ENCODE data around the gene OTULINL. TPM values are rescaled to one million over a fixed set of nuclear protein-coding genes. Genes with fewer than 3 reads are reported as not detected.

Gene OTULINL
- polyA plus RNA-seq, 3 donors: 56.8 to 107 (median 92.9) TPM

DNA sequence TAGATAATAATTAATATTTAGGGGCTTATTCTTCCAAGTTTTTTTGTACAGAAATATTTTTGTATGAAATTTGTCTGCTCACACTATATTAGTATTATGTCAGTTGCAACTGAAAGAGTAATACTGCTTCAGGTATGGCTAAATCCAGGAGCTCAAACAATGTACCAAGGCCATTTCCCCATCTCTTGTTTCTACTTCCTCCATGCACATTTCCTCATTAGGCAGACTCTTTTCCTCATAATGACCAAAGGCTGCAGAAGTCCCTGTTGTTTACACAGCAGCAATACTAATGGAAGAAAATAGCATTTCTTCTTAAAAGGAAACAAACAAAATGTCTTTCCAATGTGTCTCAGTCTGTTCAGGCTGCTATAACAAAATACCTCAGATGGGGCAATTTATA lies 9.2 kb upstream of the OTULINL start:
- Mint-ChIP-seq H3K4me3 (peak overlapping the region in 1 of 2 donors; percentile 67), H3K27me3 (ENCODE audit: low read depth in 3 of 3) (peaks cover 0 to 1% (median 0%) of the 10 kb centered on the region in 3 donors), H3K27ac (peak overlapping the region; percentile 89 to 96 (median 95)), H3K9me3 (peaks cover under 1 to 10% (median 6%) of the 10 kb centered on the region in 7 donors), H3K4me1 (peaks cover 58% of the 10 kb centered on the region), H3K36me3 (peaks cover 12 to 25% of the 10 kb centered on the region in 2 donors)
- Histone ChIP-seq H3K27ac (ENCODE audit: low read depth in 1 of 2, low read length in 2 of 2) (peak overlapping the region in 1 of 2 donors; percentile 70), H3K9me3 (replicated peaks in 1 of 2; ENCODE audit: control insufficient read depth in 1 of 2, insufficient read depth in 1 of 2, low read length in 2 of 2) (peaks cover 0 to 4% of the 10 kb centered on the region in 2 donors), H3K4me2 (replicated peaks; ENCODE audit: extremely low read depth, low read length, poor library complexity, severe bottlenecking) (peak overlapping the region; percentile 49), H3K27me3 (ENCODE audit: control insufficient read depth in 2 of 2, insufficient read depth in 2 of 2, low read length in 2 of 2) (no peaks in the 10 kb centered on the region), H4K20me1 (ENCODE audit: insufficient read depth, low read length) (no peaks in the 10 kb centered on the region), H3K79me2 (ENCODE audit: insufficient read depth, low read length) (peaks cover 46% of the 10 kb centered on the region), H2AFZ (ENCODE audit: insufficient read depth, low read depth, low read length, poor library complexity, severe bottlenecking) (no peak overlapping the region), H3K9ac (ENCODE audit: insufficient read depth, low read length, poor library complexity, severe bottlenecking) (no peak overlapping the region), H3K4me3 (replicated peaks in 1 of 3; ENCODE audit: low read depth in 2 of 3, low read length in 3 of 3) (peak overlapping the region in 1 of 3 experiments; percentile 48), H3K36me3 (replicated peaks in 1 of 2; ENCODE audit: control insufficient read depth in 1 of 2, insufficient read depth in 2 of 2, low read length in 2 of 2) (peaks cover 0 to 6% of the 10 kb centered on the region in 2 donors), H3K4me1 (ENCODE audit: control insufficient read depth in 1 of 2, insufficient read depth in 2 of 2, low read length in 2 of 2) (peaks cover 64 to 72% of the 10 kb centered on the region in 2 donors)
- no peak for TF ChIP-seq CTCF (IDR thresholded peaks at IDR 0.05)
- intact Hi-C loops (cut with micrococcal nuclease): no loop called here
- DNase-seq: peak in 2 of 3 donors; percentile 64 to 71

DNA sequence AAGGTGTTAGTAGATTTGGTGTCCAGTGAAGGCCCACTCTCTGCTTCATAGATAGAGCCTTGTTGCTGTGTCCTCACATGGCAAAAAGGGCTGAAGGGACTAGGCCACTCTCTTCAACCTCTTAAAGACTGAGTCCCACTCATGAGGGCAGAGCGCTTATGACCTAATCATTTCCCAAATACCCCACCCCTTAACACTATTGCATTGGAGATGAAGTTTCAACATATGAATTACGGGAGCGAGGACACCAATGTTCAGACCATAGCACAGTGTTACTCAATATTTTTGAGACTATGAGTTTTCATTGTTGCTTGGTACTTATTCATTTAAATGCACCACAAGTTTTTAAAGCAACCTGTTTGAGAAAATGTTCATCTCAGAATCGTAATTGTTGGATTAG lies 8.8 kb upstream of the OTULINL start:
- DNase-seq: peak in 2 of 3 donors; percentile 57 to 71
- Histone ChIP-seq H3K4me2 (replicated peaks; ENCODE audit: extremely low read depth, low read length, poor library complexity, severe bottlenecking) (peak overlapping the region; percentile 49), H3K27ac (ENCODE audit: low read depth in 1 of 2, low read length in 2 of 2) (peak overlapping the region in 1 of 2 donors; percentile 70), H3K9ac (ENCODE audit: insufficient read depth, low read length, poor library complexity, severe bottlenecking) (no peak overlapping the region), H2AFZ (ENCODE audit: insufficient read depth, low read depth, low read length, poor library complexity, severe bottlenecking) (no peak overlapping the region), H3K4me1 (ENCODE audit: control insufficient read depth in 1 of 2, insufficient read depth in 2 of 2, low read length in 2 of 2) (peaks cover 64 to 72% of the 10 kb centered on the region in 2 donors), H3K9me3 (replicated peaks in 1 of 2; ENCODE audit: control insufficient read depth in 1 of 2, insufficient read depth in 1 of 2, low read length in 2 of 2) (peaks cover 0 to under 1% of the 10 kb centered on the region in 2 donors), H4K20me1 (ENCODE audit: insufficient read depth, low read length) (no peaks in the 10 kb centered on the region), H3K4me3 (replicated peaks in 1 of 3; ENCODE audit: low read depth in 2 of 3, low read length in 3 of 3) (peak overlapping the region in 1 of 3 experiments; percentile 48), H3K27me3 (ENCODE audit: control insufficient read depth in 2 of 2, insufficient read depth in 2 of 2, low read length in 2 of 2) (no peaks in the 10 kb centered on the region), H3K36me3 (replicated peaks in 1 of 2; ENCODE audit: control insufficient read depth in 1 of 2, insufficient read depth in 2 of 2, low read length in 2 of 2) (peaks cover 0 to 2% of the 10 kb centered on the region in 2 donors), H3K79me2 (ENCODE audit: insufficient read depth, low read length) (peaks cover 44% of the 10 kb centered on the region)
- H3K4me3 Mint-ChIP-seq: peak overlapping the region in 1 of 2 donors; percentile 67
- H3K27me3 Mint-ChIP-seq (ENCODE audit: low read depth in 3 of 3): peaks cover 0 to 1% (median 0%) of the 10 kb centered on the region in 3 donors
- peak overlapping the region; percentile 89 to 96 (median 95) for H3K27ac Mint-ChIP-seq
- H3K4me1 Mint-ChIP-seq: peaks cover 58% of the 10 kb centered on the region
- peaks cover 11 to 20% of the 10 kb centered on the region in 2 donors for H3K36me3 Mint-ChIP-seq
- no CpG with 5 or more reads among the region's 4 CpGs for WGBS (ENCODE audit: insufficient coverage)
- peaks cover 0 to 6% (median 4%) of the 10 kb centered on the region in 7 donors for H3K9me3 Mint-ChIP-seq
- no peak for TF ChIP-seq CTCF (IDR thresholded peaks at IDR 0.05)
- intact Hi-C loops (cut with micrococcal nuclease): no loop called here

Data from CD14-positive monocyte (primary cell).